Prostate gland (tissue), 2 donors: ENCODE data around the gene ABCA1. TPM values are rescaled to one million over a fixed set of nuclear protein-coding genes. Genes with fewer than 3 reads are reported as not detected.

ENCODE experiments used
- DNase-seq: peaks from one replicate; pipeline ENCODE4 v3.0.0-alpha.2; 2019; ENCODE audit warnings: low spot score
- H3K27ac ChIP-seq, 2 donors: fragments of 200-600 bp; sonication (generic); 2 replicates each; pipeline ENCODE4 v1.5.1; 2017 to 2019
- H3K27me3 ChIP-seq: fragments of 200-600 bp; sonication (generic); replicated peaks from 2 replicates; pipeline ENCODE4 v1.5.1; 2019; ENCODE audit not compliant: insufficient read depth
- H3K36me3 ChIP-seq, 2 donors: fragments of 200-600 bp; sonication (generic); 1 replicate in 1 of 2; 2 replicates in 1 of 2; pipeline versions ENCODE4 v1.5.1 to v1.8.1; 2017 to 2019
- H3K4me1 ChIP-seq: fragments of 200-600 bp; sonication (generic); replicated peaks from 2 replicates; pipeline ENCODE4 v1.5.1; 2019
- H3K4me3 ChIP-seq, 2 donors: fragments of 200-600 bp; sonication (generic); 2 replicates each; pipeline ENCODE4 v1.5.1; 2017 to 2019
- H3K9me3 ChIP-seq: fragments of 200-600 bp; sonication (generic); 2 replicates; pipeline ENCODE4 v1.5.1; 2017
- CTCF ChIP-seq, 4 experiments: fragments of 200-600 bp in 2 of 4; fragments of 450-650 bp in 2 of 4; sonication (generic) in 2 of 4; IDR thresholded peaks; 1 replicate in 3 of 4; 2 replicates in 1 of 4; pipeline ENCODE4 v1.5.1; 2016 to 2019; ENCODE audit warnings: antibody characterized with exemption in 4 of 4, mild to moderate bottlenecking in 2 of 4, moderate library complexity in 2 of 4
- POLR2A ChIP-seq: fragments of 450-650 bp; IDR thresholded peaks from one replicate; pipeline ENCODE4 v1.6.1; 2016; ENCODE audit warnings: antibody characterized with exemption, mild to moderate bottlenecking
- POLR2AphosphoS5 ChIP-seq: sonication (generic); formaldehyde crosslinking; IDR thresholded peaks from one replicate; pipeline ENCODE4 v1.6.1; 2017; ENCODE audit warnings: antibody characterized with exemption
- WGBS: methylation state at CpG from one replicate; pipeline ENCODE4 v1.1.5; 2018; 5-methylcytosine and 5-hydroxymethylcytosine counted together
- intact Hi-C: fragments of 100-400 bp; cut with DNase I; formaldehyde crosslinking; loops from one replicate; pipeline ENCODE4 v1.14.2; 2022
- total RNA-seq, 2 donors: library from RNA; depleted of rRNA; stranded (reverse); fragments of >200 nt; gene quantifications; one replicate each; pipeline ENCODE4 v1.1.0, GENCODE V29; 2016

Gene ABCA1
- total RNA-seq, 2 donors from 2014 or later = 11.0 to 63.7 TPM

- no peaks in the 10 kb centered on the region for H3K9me3 ChIP-seq
- H3K4me3 ChIP-seq = no peak overlapping the region
- peaks cover 0 to 8% of the 10 kb centered on the region in 2 donors for H3K36me3 ChIP-seq
- TF ChIP-seq POLR2A (no peak), CTCF (IDR thresholded peaks at IDR 0.05) (no peak)
- WGBS = 79% methylated on average over 3 of the region's 3 CpGs
- H3K27ac ChIP-seq = no peak overlapping the region
- DNase-seq = no peak
- H3K4me1 ChIP-seq = no peaks in the 10 kb centered on the region
- no peaks in the 10 kb centered on the region for H3K27me3 ChIP-seq
- intact Hi-C loops = no loop called here
These were observed 41.9 kb downstream of the ABCA1 start for GRCh38 chr9:104885818-104886709.

- 92% methylated on average over 2 of the region's 2 CpGs for WGBS
- no peak for TF ChIP-seq POLR2A
- no peak for TF ChIP-seq POLR2AphosphoS5
- no peak for TF ChIP-seq CTCF (IDR thresholded peaks at IDR 0.05)
- Histone ChIP-seq H3K4me3 (no peak overlapping the region), H3K27me3 (no peaks in the 10 kb centered on the region), H3K4me1 (no peaks in the 10 kb centered on the region), H3K9me3 (no peaks in the 10 kb centered on the region), H3K36me3 (peaks cover 0 to 11% of the 10 kb centered on the region in 2 donors), H3K27ac (no peak overlapping the region)
- intact Hi-C loops = no loop called here
- no peak for DNase-seq
These were observed 44.8 kb downstream of the ABCA1 start for GRCh38 chr9:104883169-104883568.

GRCh38 chr9:104882566-104882965 lies 45.4 kb downstream of the ABCA1 start:
- H3K36me3 ChIP-seq = peaks cover 0 to 11% of the 10 kb centered on the region in 2 donors

GRCh38 chr9:104882086-104882485 lies 45.9 kb downstream of the ABCA1 start:
- no peaks in the 10 kb centered on the region for H3K9me3 ChIP-seq
- intact Hi-C loops = no loop called here
- TF ChIP-seq POLR2A (no peak), CTCF (IDR thresholded peaks at IDR 0.05) (no peak), POLR2AphosphoS5 (no peak)
- peaks cover 0 to 11% of the 10 kb centered on the region in 2 donors for H3K36me3 ChIP-seq
- no peak for DNase-seq
- H3K4me1 ChIP-seq = no peaks in the 10 kb centered on the region
- WGBS = 53% methylated on average over 4 of the region's 4 CpGs
- H3K27ac ChIP-seq = no peak overlapping the region
- no peak overlapping the region for H3K4me3 ChIP-seq
- no peaks in the 10 kb centered on the region for H3K27me3 ChIP-seq

More at GRCh38 chr9:104882566-104882965, 45.4 kb downstream of the ABCA1 start:
- Histone ChIP-seq H3K27ac (no peak overlapping the region), H3K27me3 (no peaks in the 10 kb centered on the region), H3K9me3 (no peaks in the 10 kb centered on the region), H3K4me1 (no peaks in the 10 kb centered on the region), H3K4me3 (no peak overlapping the region)
- intact Hi-C loops = no loop called here
- TF ChIP-seq POLR2AphosphoS5 (no peak), POLR2A (no peak), CTCF (IDR thresholded peaks at IDR 0.05) (no peak)
- no peak for DNase-seq
